GM12878 (cell line): ENCODE measurements around the gene FNDC3A. TPM values are rescaled to one million over a fixed set of nuclear protein-coding genes. Genes with fewer than 3 reads are reported as not detected.

Experiments
- ATAC-seq: fragments of 200-7000 bp; cut with Tn5 transposase; 3 replicates; pipeline ENCODE4 v1.9.1; 2020; ENCODE audit warnings: mild to moderate bottlenecking, moderate library complexity
- BruUV-seq: library from RNA; stranded (reverse); fragments of 400-500 nt; replicated peaks from 2 replicates; lab custom pipeline; 2021; lab: Mats Ljungman, UMichigan
- CTCF ChIA-PET: fragments of 300-600 bp; sonication (Branson Sonifier 250); formaldehyde crosslinking; extraction: SDS; loops from one replicate; lab custom pipeline; 2021; ENCODE audit warnings: inconsistent platforms; lab: Yijun Ruan, JAX
- POLR2A ChIA-PET: fragments of 350-600 bp; formaldehyde crosslinking; extraction: SDS; loops from one replicate; lab custom pipeline; 2021; ENCODE audit warnings: inconsistent platforms; lab: Charles Lee
- RAD21 ChIA-PET: fragments of 300-600 bp; sonication (Branson Sonifier 250); formaldehyde crosslinking; loops from one replicate; lab custom pipeline; 2023; ENCODE audit warnings: antibody characterized with exemption; ENCODE audit not compliant: unreplicated experiment; lab: Charles Lee
- SMC1A ChIA-PET: fragments of 300-600 bp; sonication (Branson Sonifier 250); formaldehyde crosslinking; loops from one replicate; lab custom pipeline; 2023; ENCODE audit not compliant: unreplicated experiment, uncharacterized antibody; lab: Charles Lee
- DNase-seq: peaks from one replicate; pipeline ENCODE4 v3.0.0-alpha.2; 2011; ENCODE audit warnings: low read depth, low spot score
- FAIRE-seq: peaks from 3 replicates; lab custom pipeline; 2011; peaks lifted over from hg19 to GRCh38; lab: Jason Lieb, UNC
- H2AFZ ChIP-seq: 2 replicates; pipeline ENCODE4 v1.6.0; 2011; ENCODE audit warnings: low read depth, low read length, control low read depth; ENCODE audit not compliant: control insufficient read depth
- H3K27ac ChIP-seq: 2 replicates; pipeline ENCODE4 v1.5.1; 2011; ENCODE audit warnings: control low read depth; ENCODE audit not compliant: control insufficient read depth, insufficient read depth
- H3K27me3 ChIP-seq, 2 experiments: replicated peaks in 1 of 2; 2 replicates each; pipeline versions ENCODE4 v1.6.0 to v1.6.1; 2011; ENCODE audit warnings: low read length in 1 of 2; ENCODE audit not compliant: control insufficient read depth in 2 of 2, insufficient read depth in 2 of 2
- H3K36me3 ChIP-seq, 2 experiments: 2 replicates each; pipeline ENCODE4 v1.5.1; 2011; ENCODE audit warnings: low read length in 1 of 2; ENCODE audit not compliant: control insufficient read depth in 2 of 2, insufficient read depth in 2 of 2
- H3K4me1 ChIP-seq: 2 replicates; pipeline ENCODE4 v1.6.1; 2011; ENCODE audit warnings: mild to moderate bottlenecking, low read length, moderate library complexity, mixed read lengths; ENCODE audit not compliant: control insufficient read depth, insufficient read depth
- H3K4me2 ChIP-seq: 2 replicates; pipeline ENCODE4 v1.6.0; 2011; ENCODE audit warnings: control low read depth; ENCODE audit not compliant: control insufficient read depth, insufficient read depth
- H3K4me3 ChIP-seq: fragments of 200-600 bp; sonication (generic); 2 replicates; pipeline ENCODE4 v1.5.1; 2016
- H3K79me2 ChIP-seq: 2 replicates; pipeline ENCODE4 v1.6.0; 2011; ENCODE audit warnings: low read length; ENCODE audit not compliant: control insufficient read depth, insufficient read depth
- H3K9ac ChIP-seq: 2 replicates; pipeline ENCODE4 v1.8.0; 2011; ENCODE audit warnings: low read length, control low read depth, mixed read lengths; ENCODE audit not compliant: control insufficient read depth, insufficient read depth
- H3K9me3 ChIP-seq: replicated peaks from 3 replicates; pipeline ENCODE4 v1.5.1; 2011; ENCODE audit warnings: mild to moderate bottlenecking, low read length; ENCODE audit not compliant: control insufficient read depth, insufficient read depth
- H4K20me1 ChIP-seq: 2 replicates; pipeline ENCODE4 v1.6.0; 2011; ENCODE audit not compliant: control insufficient read depth, insufficient read depth
- ATF7 ChIP-seq: fragments of 450-650 bp; IDR thresholded peaks from 2 replicates; pipeline ENCODE4 v1.6.1; 2016; ENCODE audit warnings: low read depth, mild to moderate bottlenecking
- BCL3 ChIP-seq: IDR thresholded peaks from 2 replicates; pipeline ENCODE4 v1.6.1; 2011; ENCODE audit warnings: borderline replicate concordance, low read depth, mild to moderate bottlenecking, moderate library complexity, low read length; ENCODE audit not compliant: insufficient read depth, poor library complexity, severe bottlenecking
- CEBPZ ChIP-seq: fragments of 150-350 bp; IDR thresholded peaks from 2 replicates; pipeline ENCODE4 v1.6.1; 2016; ENCODE audit warnings: low read depth, low read length
- CHD1 ChIP-seq: IDR thresholded peaks from 2 replicates; pipeline ENCODE4 v1.6.1; 2012; ENCODE audit warnings: low read depth, low read length, improper control_type of control experiment
- DPF2 ChIP-seq: fragments of 450-650 bp; IDR thresholded peaks from 2 replicates; pipeline ENCODE4 v1.6.1; 2017; ENCODE audit warnings: mild to moderate bottlenecking
- EP300 ChIP-seq, 2 experiments: fragments of 150-350 bp in 1 of 2; IDR thresholded peaks; 2 replicates each; pipeline ENCODE4 v1.6.1; 2011 to 2012; ENCODE audit warnings: low read depth in 2 of 2, low read length in 2 of 2, borderline replicate concordance in 1 of 2, improper control_type of control experiment in 1 of 2, inconsistent platforms in 1 of 2; ENCODE audit not compliant: control insufficient read depth in 1 of 2
- IRF4 ChIP-seq: IDR thresholded peaks from 2 replicates; pipeline ENCODE4 v1.6.1; 2011; ENCODE audit warnings: low read depth, low read length
- KLF5 ChIP-seq: fragments of 450-650 bp; IDR thresholded peaks from 2 replicates; pipeline ENCODE4 v1.6.1; 2014; ENCODE audit warnings: mild to moderate bottlenecking; ENCODE audit not compliant: partially characterized antibody
- POLR2AphosphoS5 ChIP-seq: IDR thresholded peaks from 2 replicates; pipeline ENCODE4 v1.6.1; 2011; ENCODE audit warnings: mild to moderate bottlenecking, low read length, inconsistent platforms
- POU2F2 ChIP-seq: IDR thresholded peaks from 3 replicates; pipeline ENCODE4 v1.6.1; 2011; ENCODE audit warnings: low read depth, mild to moderate bottlenecking, low read length, borderline replicate concordance
- RB1 ChIP-seq: fragments of 450-650 bp; formaldehyde crosslinking; IDR thresholded peaks from 2 replicates; pipeline ENCODE4 v1.6.1; 2017; ENCODE audit warnings: mild to moderate bottlenecking, borderline replicate concordance
- SIX5 ChIP-seq: IDR thresholded peaks from 2 replicates; pipeline ENCODE4 v1.6.1; 2011; ENCODE audit warnings: mild to moderate bottlenecking, low read depth, low read length, moderate library complexity; ENCODE audit not compliant: severe bottlenecking
- SPI1 ChIP-seq: IDR thresholded peaks from 2 replicates; pipeline ENCODE4 v1.6.1; 2011; ENCODE audit warnings: low read depth, mild to moderate bottlenecking, low read length, moderate library complexity, borderline replicate concordance; ENCODE audit not compliant: insufficient read depth
- TCF12 ChIP-seq: IDR thresholded peaks from 2 replicates; pipeline ENCODE4 v1.6.1; 2011; ENCODE audit warnings: low read depth, mild to moderate bottlenecking, low read length
- ZBTB11 ChIP-seq: fragments of 450-650 bp; formaldehyde crosslinking; IDR thresholded peaks from 2 replicates; pipeline ENCODE4 v1.5.0; 2022; ENCODE audit warnings: mild to moderate bottlenecking, missing genetic modification characterization
- WGBS: methylation state at CpG from one replicate; pipeline ENCODE4 v1.1.6; 2016; ENCODE audit warnings: low lambda C conversion rate; ENCODE audit not compliant: insufficient replicate concordance, insufficient coverage; ENCODE audit errors: missing lambda C conversion rate; 5-methylcytosine and 5-hydroxymethylcytosine counted together
- in situ Hi-C: fragments of 300-500 bp; cut with MboI; formaldehyde crosslinking; loops from 9 replicates; pipeline ENCODE4 v1.14.3; 2018; ENCODE audit warnings: mixed read lengths
- intact Hi-C: fragments of 100-400 bp; cut with micrococcal nuclease; formaldehyde crosslinking; loops from one replicate; pipeline ENCODE4 v1.14.2; 2022; ENCODE audit not compliant: unreplicated experiment
- polyA plus RNA-seq, 11 experiments: library from polyadenylated mRNA; depleted of rRNA in 4 of 11; unstranded in 6 of 11; stranded (reverse) in 5 of 11; fragments of >200 nt; fragmentation: Nextera tagmentation in 4 of 11; fragmentation: Illumina TruSeq in 1 of 11; extraction: Ambion mirVana in 4 of 11; extraction: Trizol in 1 of 11; gene quantifications; 1 replicate in 1 of 11; 2 replicates in 10 of 11; pipeline versions ENCODE4 v1.2.1 to v1.2.3, GENCODE V29; 2011 to 2016; ENCODE audit warnings: inconsistent platforms in 2 of 11, missing spikeins in 2 of 11, low read depth in 1 of 11
- total RNA-seq, 4 experiments: library from RNA; depleted of rRNA in 3 of 4; stranded (reverse); fragments of >200 nt in 3 of 4; fragmentation: Illumina TruSeq in 1 of 4; extraction: Trizol in 1 of 4; gene quantifications; 2 replicates each; pipeline versions ENCODE4 v1.2.1 to v1.2.3, GENCODE V29; 2013 to 2021
- TF ChIP-seq, protein P1 (sequence below): IDR thresholded peaks from 2 replicates; pipeline ENCODE4 v1.6.1; 2012; ENCODE audit warnings: low read depth, low read length, improper control_type of control experiment

The FNDC3A gene
- total and polyA plus RNA-seq, 10 of the 15 experiments (the other 5 are each of a cell fraction or from before 2014, with no cell fraction given) = 6.3 to 46.4 (median 22.8) TPM

GRCh38 chr13:49057176-49057575 is 81.5 kb downstream of the FNDC3A start:
- ATAC-seq = no peak
- Histone ChIP-seq H2AFZ (no peak overlapping the region), H3K9me3 (no peaks in the 10 kb centered on the region; the same call in 1 of the 3 replicates), H4K20me1 (no peaks in the 10 kb centered on the region), H3K27me3 (no peaks in the 10 kb centered on the region), H3K27ac (no peak overlapping the region), H3K4me1 (peaks cover 9% of the 10 kb centered on the region), H3K9ac (no peak overlapping the region), H3K4me2 (no peak overlapping the region), H3K36me3 (no peaks in the 10 kb centered on the region; a peak in 1 of 4 replicates), H3K4me3 (no peak overlapping the region), H3K79me2 (peaks cover 3% of the 10 kb centered on the region)
- CTCF ChIA-PET = no interaction called here
- no peak for FAIRE-seq
- WGBS = 87% methylated on average over 3 of the region's 3 CpGs
- in situ Hi-C loops (no loop called here), intact Hi-C loops (no loop called here)
- POLR2A ChIA-PET = no interaction called here
- RAD21 ChIA-PET = no interaction called here
- no TSS peak for BruUV-seq
- SMC1A ChIA-PET = interaction anchor here (0.7 kb wide), 1 partner anchor 557 kb away, joined by 3 read pairs; no protein-coding TSS in a partner anchor
- no peak for DNase-seq
- no peak for TF ChIP-seq RB1
- no peak for TF ChIP-seq ATF7
- TF ChIP-seq SIX5 = no peak
- no peak for TF ChIP-seq IRF4
- TF ChIP-seq BCL3 = no peak
- TF ChIP-seq POLR2AphosphoS5 = no peak
- TF ChIP-seq, protein P1, sequence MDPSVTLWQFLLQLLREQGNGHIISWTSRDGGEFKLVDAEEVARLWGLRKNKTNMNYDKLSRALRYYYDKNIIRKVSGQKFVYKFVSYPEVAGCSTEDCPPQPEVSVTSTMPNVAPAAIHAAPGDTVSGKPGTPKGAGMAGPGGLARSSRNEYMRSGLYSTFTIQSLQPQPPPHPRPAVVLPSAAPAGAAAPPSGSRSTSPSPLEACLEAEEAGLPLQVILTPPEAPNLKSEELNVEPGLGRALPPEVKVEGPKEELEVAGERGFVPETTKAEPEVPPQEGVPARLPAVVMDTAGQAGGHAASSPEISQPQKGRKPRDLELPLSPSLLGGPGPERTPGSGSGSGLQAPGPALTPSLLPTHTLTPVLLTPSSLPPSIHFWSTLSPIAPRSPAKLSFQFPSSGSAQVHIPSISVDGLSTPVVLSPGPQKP = no peak
- no peak for TF ChIP-seq CHD1
- TF ChIP-seq SPI1 = no peak
- no peak for TF ChIP-seq POU2F2
- TF ChIP-seq CEBPZ = no peak
- no peak for TF ChIP-seq EP300 (IDR thresholded peaks at IDR 0.05; ENCODE audit: borderline replicate concordance in 1 of 2, control insufficient read depth in 1 of 2, low read depth in 2 of 2, low read length in 2 of 2)
- no peak for TF ChIP-seq DPF2
- TF ChIP-seq TCF12 = no peak
- TF ChIP-seq KLF5 = no peak
- TF ChIP-seq ZBTB11 (CRISPR knock-in tag) = no peak
